ENCODE data around the gene NEK1. TPM values are rescaled to one million over a fixed set of nuclear protein-coding genes. Genes with fewer than 3 reads are reported as not detected.

NEK1 gene
- total and polyA plus RNA-seq, 2 of the 8 experiments (the other 6 are each of a cell fraction or from before 2014, with no cell fraction given), result 3.9 to 11.7 TPM

DNA sequence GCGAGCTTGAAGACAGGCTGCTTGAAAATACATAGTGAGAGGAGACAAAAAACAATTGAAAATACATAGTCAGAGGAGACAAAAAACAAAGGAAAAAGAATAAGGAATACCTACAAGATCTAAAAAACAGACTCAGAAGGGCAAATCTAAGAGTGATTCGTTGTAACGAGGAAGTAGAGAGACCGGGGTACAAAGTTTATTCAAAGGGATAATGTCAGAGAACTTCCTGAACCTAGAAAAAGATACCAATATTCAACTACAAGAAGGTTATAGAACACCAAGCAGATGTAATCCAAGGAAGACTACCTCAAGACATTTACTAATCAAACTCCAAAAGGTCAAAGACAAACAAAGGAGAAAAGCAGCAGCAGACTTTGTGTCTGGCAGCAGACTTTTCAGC is 165.6 kb downstream of the NEK1 start:
- no peak overlapping the region for H4K91ac ChIP-seq (replicated peaks; ENCODE audit: insufficient read length, low read length)
- H3K9me3 ChIP-seq (ENCODE audit: insufficient read depth in 2 of 2, low read depth in 1 of 2, low read length in 1 of 2), result peaks cover 4 to 5% of the 10 kb centered on the region in 2 experiments; a peak in 1 of 4 replicates
- no peak overlapping the region for H3K14ac ChIP-seq (ENCODE audit: insufficient read length)
- WGBS, 2 experiments (ENCODE audit: extremely low coverage in 1 of 2, insufficient coverage in 1 of 2, insufficient read length in 1 of 2, insufficient replicate concordance in 2 of 2, low coverage in 1 of 2, low lambda C conversion rate in 2 of 2, missing lambda C conversion rate in 1 of 2), result 96% methylated on average over 4 of the region's 4 CpGs; no CpG with 5 or more reads in 1 of the 2 experiments
- no peak overlapping the region for H3K4ac ChIP-seq (replicated peaks; ENCODE audit: insufficient read length, low read depth, low read length)
- no peak overlapping the region for H2BK5ac ChIP-seq (ENCODE audit: low read depth, low read length)
- H2BK15ac ChIP-seq (ENCODE audit: low read length), result no peak overlapping the region
- H4K20me1 ChIP-seq (replicated peaks in 1 of 2; ENCODE audit: control insufficient read depth in 1 of 2, insufficient read depth in 2 of 2, low read length in 2 of 2), result no peaks in the 10 kb centered on the region
- H2BK12ac ChIP-seq (ENCODE audit: low read depth, low read length), result no peak overlapping the region
- no peaks in the 10 kb centered on the region for H3K23me2 ChIP-seq (ENCODE audit: low read depth, low read length)
- no peak overlapping the region for H3K9ac ChIP-seq (replicated peaks in 1 of 4; ENCODE audit: extremely low read depth in 1 of 4, low read depth in 3 of 4, low read length in 3 of 4)
- CTCF ChIA-PET (ENCODE audit: partially characterized antibody), result no interaction called here
- no peak for DNase-seq (ENCODE audit: low read depth in 1 of 2, low spot score in 2 of 2)
- H4K8ac ChIP-seq (ENCODE audit: extremely low read depth, insufficient read depth, low read length), result no peak overlapping the region
- no peak overlapping the region for H4K5ac ChIP-seq (ENCODE audit: insufficient read length, low read depth, low read length)
- H3K18ac ChIP-seq (ENCODE audit: extremely low read depth, low read length), result no peak overlapping the region
- no peaks in the 10 kb centered on the region for H3K27me3 ChIP-seq (replicated peaks in 1 of 4; ENCODE audit: control insufficient read depth in 3 of 4, extremely low read depth in 1 of 4, insufficient read depth in 3 of 4, low read length in 3 of 4)
- H3K27ac ChIP-seq (ENCODE audit: low read depth, low read length), result no peak overlapping the region
- H2AFZ ChIP-seq (ENCODE audit: low read length), result no peak overlapping the region
- H3K36me3 ChIP-seq (ENCODE audit: control insufficient read depth in 2 of 4, insufficient read depth in 4 of 4, low read length in 3 of 4), result no peaks in the 10 kb centered on the region
- H3K4me3 ChIP-seq (ENCODE audit: extremely low read depth in 1 of 4, insufficient read depth in 2 of 4, low read depth in 3 of 4, low read length in 4 of 4), result no peak overlapping the region
- FAIRE-seq, result no peak
- POLR2A ChIA-PET (ENCODE audit: partially characterized antibody), result no interaction called here
- no peaks in the 10 kb centered on the region for H3K79me2 ChIP-seq (ENCODE audit: control insufficient read depth in 1 of 2, insufficient read depth in 2 of 2, low read length in 2 of 2)
- H3K4me2 ChIP-seq (ENCODE audit: insufficient read depth in 1 of 2, low read depth in 2 of 2, low read length in 2 of 2), result no peak overlapping the region
- no peak overlapping the region for H3K23ac ChIP-seq (ENCODE audit: insufficient read length)
- no peak overlapping the region for H2BK20ac ChIP-seq (ENCODE audit: low read length)
- no peak overlapping the region for H2BK120ac ChIP-seq (replicated peaks; ENCODE audit: low read depth, low read length)
- H3K4me1 ChIP-seq (replicated peaks in 1 of 4; ENCODE audit: control insufficient read depth in 3 of 4, insufficient read depth in 4 of 4, low read length in 3 of 4), result no peaks in the 10 kb centered on the region
- no peak overlapping the region for H2AK5ac ChIP-seq (ENCODE audit: low read depth, low read length)
- no peak overlapping the region for H3K56ac ChIP-seq (replicated peaks; ENCODE audit: insufficient read length, low read depth, low read length)
- no peaks in the 10 kb centered on the region for H3K79me1 ChIP-seq (ENCODE audit: low read depth, low read length)
- TF ChIP-seq EZH2 (IDR thresholded peaks at IDR 0.05; ENCODE audit: low read depth, low read length, severe bottlenecking), result no peak
- no peak for TF ChIP-seq EP300 (IDR thresholded peaks at IDR 0.05; ENCODE audit: borderline replicate concordance in 1 of 2, low read depth in 2 of 2, low read length in 2 of 2)
- TF ChIP-seq RFX5 (IDR thresholded peaks at IDR 0.05; ENCODE audit: borderline replicate concordance, low read depth, low read length), result no peak
- no peak for TF ChIP-seq TEAD4 (IDR thresholded peaks at IDR 0.05; ENCODE audit: low read depth, low read length)
- no peak for TF ChIP-seq SP2 (IDR thresholded peaks at IDR 0.05; ENCODE audit: low read length)
- TF ChIP-seq MAFK (IDR thresholded peaks at IDR 0.05; ENCODE audit: low read depth, low read length), result no peak
- TF ChIP-seq POLR2A (IDR thresholded peaks at IDR 0.05; ENCODE audit: control extremely low read depth in 1 of 2, low read depth in 2 of 2, low read length in 2 of 2), result no peak
- no peak for TF ChIP-seq POU5F1 (IDR thresholded peaks at IDR 0.05; ENCODE audit: low read depth, low read length)
- no peak for TF ChIP-seq SIN3A (conservative IDR thresholded peaks at IDR 0.05 in 1 of 2, IDR thresholded peaks at IDR 0.05 in 1 of 2; ENCODE audit: low read depth in 1 of 2, low read length in 2 of 2)
- no peak for TF ChIP-seq GTF2F1 (IDR thresholded peaks at IDR 0.05; ENCODE audit: borderline replicate concordance, low read depth, low read length)
- no peak for TF ChIP-seq ZNF274 (IDR thresholded peaks at IDR 0.05; ENCODE audit: borderline replicate concordance, extremely low read depth, low read length)
- TF ChIP-seq JUND (IDR thresholded peaks at IDR 0.05; ENCODE audit: low read length), result no peak
- TF ChIP-seq KDM1A (IDR thresholded peaks at IDR 0.05; ENCODE audit: borderline replicate concordance, low read length), result no peak
- no peak for TF ChIP-seq RAD21 (IDR thresholded peaks at IDR 0.05 in 1 of 2, conservative IDR thresholded peaks at IDR 0.05 in 1 of 2; ENCODE audit: low read depth in 2 of 2, low read length in 2 of 2)
- no peak for TF ChIP-seq CHD2 (IDR thresholded peaks at IDR 0.05; ENCODE audit: low read length)
